ENCODE results near the gene TIPRL. TPM values are rescaled to one million over a fixed set of nuclear protein-coding genes. Genes with fewer than 3 reads are reported as not detected.

Gene TIPRL
- total and polyA plus RNA-seq, 7 donors, result 19.3 to 31.0 (median 30.7) TPM

- Histone ChIP-seq H3K9me3 (peaks cover 0 to 7% (median 0%) of the 10 kb centered on the region in 4 donors), H3K27me3 (no peaks in the 10 kb centered on the region), H3K4me3 (no peak overlapping the region), H3K4me1 (no peaks in the 10 kb centered on the region), H3K36me3 (no peaks in the 10 kb centered on the region), H3K27ac (no peak overlapping the region)
- no peak for DNase-seq
- TF ChIP-seq POLR2AphosphoS5 (IDR thresholded peaks at IDR 0.05) (no peak), POLR2A (IDR thresholded peaks at IDR 0.05) (no peak), CTCF (IDR thresholded peaks at IDR 0.05) (no peak), EP300 (IDR thresholded peaks at IDR 0.05) (no peak)
- intact Hi-C loops (cut with DNase I), result no loop called here
- 95% methylated on average over 4 of the region's 4 CpGs for WGBS, 2 donors
These were observed 38.9 kb downstream of the TIPRL start for GRCh38 chr1:168217664-168218063.

GRCh38 chr1:168218658-168219057, 39.9 kb downstream of the TIPRL start:
- Histone ChIP-seq H3K27me3 (no peaks in the 10 kb centered on the region), H3K9me3 (no peaks in the 10 kb centered on the region), H3K36me3 (no peaks in the 10 kb centered on the region), H3K27ac (no peak overlapping the region), H3K4me1 (no peaks in the 10 kb centered on the region), H3K4me3 (no peak overlapping the region)
- TF ChIP-seq POLR2A (IDR thresholded peaks at IDR 0.05), result no peak
- 91 to 92% methylated on average over 4 of the region's 4 CpGs for WGBS, 2 donors
- intact Hi-C loops (cut with DNase I), result no loop called here
- no peak for DNase-seq

GRCh38 chr1:168220470-168220871, 41.7 kb downstream of the TIPRL start:
- 57 to 78% methylated on average over 6 of the region's 6 CpGs for WGBS, 2 donors
- DNase-seq, result no peak
- intact Hi-C loops (cut with DNase I), result loop anchor here (10.0 kb wide), 1 partner anchor 884 kb away; the partner anchor contains the start of gene ATP1B1
- H3K4me3 ChIP-seq, result no peak overlapping the region
- H3K9me3 ChIP-seq, result no peaks in the 10 kb centered on the region
- no peaks in the 10 kb centered on the region for H3K36me3 ChIP-seq
- no peaks in the 10 kb centered on the region for H3K27me3 ChIP-seq
- H3K27ac ChIP-seq, result no peak overlapping the region
- TF ChIP-seq POLR2A (IDR thresholded peaks at IDR 0.05), result no peak
- no peak for TF ChIP-seq POLR2AphosphoS5 (IDR thresholded peaks at IDR 0.05)
- TF ChIP-seq CTCF (IDR thresholded peaks at IDR 0.05), result no peak
- TF ChIP-seq EP300 (IDR thresholded peaks at IDR 0.05), result no peak
- peaks cover 0 to 6% (median 1%) of the 10 kb centered on the region in 4 donors for H3K4me1 ChIP-seq

- Histone ChIP-seq H3K4me1 (peaks cover 0 to 7% (median 1%) of the 10 kb centered on the region in 4 donors), H3K36me3 (no peaks in the 10 kb centered on the region), H3K9me3 (no peaks in the 10 kb centered on the region), H3K27me3 (no peaks in the 10 kb centered on the region), H3K4me3 (no peak overlapping the region), H3K27ac (no peak overlapping the region)
- no peak for TF ChIP-seq EP300 (IDR thresholded peaks at IDR 0.05)
- TF ChIP-seq POLR2AphosphoS5 (IDR thresholded peaks at IDR 0.05), result no peak
- no peak for TF ChIP-seq CTCF (IDR thresholded peaks at IDR 0.05)
- WGBS, 2 donors, result 88 to 91% methylated on average over 2 of the region's 2 CpGs
- DNase-seq, result no peak
- intact Hi-C loops (cut with DNase I), result loop anchor here (10.0 kb wide), 1 partner anchor 884 kb away; the partner anchor contains the start of gene ATP1B1
These were observed 42.5 kb downstream of the TIPRL start for GRCh38 chr1:168221275-168221674.

GRCh38 chr1:168223261-168223660, 44.5 kb downstream of the TIPRL start:
- no peak for DNase-seq
- no peak for TF ChIP-seq CTCF (IDR thresholded peaks at IDR 0.05)
- no peak for TF ChIP-seq EP300 (IDR thresholded peaks at IDR 0.05)
- TF ChIP-seq POLR2A (IDR thresholded peaks at IDR 0.05), result no peak
- Histone ChIP-seq H3K27ac (no peak overlapping the region), H3K27me3 (no peaks in the 10 kb centered on the region), H3K36me3 (no peaks in the 10 kb centered on the region), H3K9me3 (no peaks in the 10 kb centered on the region), H3K4me1 (peaks cover 0 to 20% (median 17%) of the 10 kb centered on the region in 4 donors), H3K4me3 (no peak overlapping the region)
- intact Hi-C loops (cut with DNase I), result loop anchor here (10.0 kb wide), 1 partner anchor 882 kb away; the partner anchor contains the start of gene ATP1B1
